Smooth muscle cell (in vitro differentiated cells): ENCODE results near the gene NFIA. TPM values are rescaled to one million over a fixed set of nuclear protein-coding genes. Genes with fewer than 3 reads are reported as not detected.

Source experiments
- DNase-seq: peaks from one replicate; lab custom pipeline; 2025; ENCODE audit not compliant: unreplicated experiment; lab: John Stamatoyannopoulos, UW
- H2AFZ ChIP-seq: fragments of 200-600 bp; sonication (generic); 2 replicates; pipeline ENCODE4 v1.6.0; 2016; ENCODE audit warnings: antibody characterized with exemption, low read depth, mild to moderate bottlenecking
- H3F3A ChIP-seq: fragments of 200-600 bp; sonication (generic); 2 replicates; pipeline ENCODE4 v1.6.0; 2017; ENCODE audit warnings: antibody characterized with exemption, low read depth
- H3K27ac ChIP-seq: fragments of 200-600 bp; sonication (generic); 2 replicates; pipeline ENCODE4 v1.5.1; 2016; ENCODE audit warnings: low read depth, mild to moderate bottlenecking
- H3K27me3 ChIP-seq: fragments of 200-600 bp; sonication (generic); 2 replicates; pipeline ENCODE4 v1.6.1; 2016; ENCODE audit warnings: low read depth, mild to moderate bottlenecking
- H3K36me3 ChIP-seq: fragments of 200-600 bp; sonication (generic); 2 replicates; pipeline ENCODE4 v1.5.1; 2016; ENCODE audit warnings: low read depth
- H3K4me1 ChIP-seq: fragments of 200-600 bp; sonication (generic); 2 replicates; pipeline ENCODE4 v1.5.1; 2016; ENCODE audit warnings: low read depth
- H3K4me2 ChIP-seq: fragments of 200-600 bp; sonication (generic); 2 replicates; pipeline ENCODE4 v1.6.0; 2016; ENCODE audit warnings: mild to moderate bottlenecking
- H3K4me3 ChIP-seq: fragments of 200-600 bp; sonication (generic); 2 replicates; pipeline ENCODE4 v1.5.1; 2016; ENCODE audit warnings: mild to moderate bottlenecking
- H3K79me2 ChIP-seq: fragments of 200-600 bp; sonication (generic); 2 replicates; pipeline ENCODE4 v1.6.0; 2016; ENCODE audit warnings: low read depth, mild to moderate bottlenecking
- H3K9ac ChIP-seq: fragments of 200-600 bp; sonication (generic); 2 replicates; pipeline ENCODE4 v1.6.0; 2016; ENCODE audit warnings: low read depth
- H3K9me3 ChIP-seq: fragments of 200-600 bp; sonication (generic); replicated peaks from 2 replicates; pipeline ENCODE4 v1.5.1; 2016; ENCODE audit warnings: low read depth
- H4K20me1 ChIP-seq: fragments of 200-600 bp; sonication (generic); 2 replicates; pipeline ENCODE4 v1.6.0; 2016; ENCODE audit warnings: low read depth
- WGBS: methylation state at CpG from one replicate; pipeline ENCODE4 v1.1.7; 2016; ENCODE audit warnings: low lambda C conversion rate; 5-methylcytosine and 5-hydroxymethylcytosine counted together
- polyA plus RNA-seq: library from polyadenylated mRNA; unstranded; fragments of >200 nt; fragmentation: Nextera tagmentation; extraction: Ambion mirVana; gene quantifications from 2 replicates; pipeline ENCODE4 v1.2.1, GENCODE V29; 2016
- total RNA-seq: library from RNA; depleted of rRNA; stranded (reverse); fragments of >200 nt; gene quantifications from 2 replicates; pipeline ENCODE4 v1.2.3, GENCODE V29; 2014
- TF ChIP-seq, protein P1 (sequence below): fragments of 200-600 bp; sonication (generic); IDR thresholded peaks from 2 replicates; pipeline ENCODE4 v1.5.1; 2017; ENCODE audit warnings: borderline replicate concordance, mild to moderate bottlenecking, antibody characterized with exemption; ENCODE audit not compliant: insufficient read depth, poor library complexity, severe bottlenecking

NFIA gene
- total and polyA plus RNA-seq, 2 experiments from 2014 or later, result 5.0 to 6.2 TPM

DNA sequence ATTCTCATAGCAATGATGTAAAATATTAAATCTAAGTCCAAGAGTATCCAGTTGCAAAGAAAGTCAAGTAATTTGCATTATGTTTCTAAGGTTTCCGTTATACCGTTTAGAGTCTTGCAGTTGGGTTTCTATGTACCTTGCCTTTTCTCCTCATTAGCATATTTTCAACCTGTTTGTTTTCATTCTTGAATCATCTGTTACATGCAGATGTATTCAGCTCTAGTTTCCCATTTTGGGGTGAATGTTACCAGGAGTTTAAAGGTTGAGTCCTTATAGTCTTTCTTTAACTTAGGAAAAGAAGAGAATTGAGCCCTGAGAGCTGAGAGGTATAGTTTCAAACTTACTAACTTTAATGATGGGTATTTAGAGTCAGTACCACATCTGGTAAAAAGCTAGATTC lies 139.9 kb downstream of the NFIA start:
- Histone ChIP-seq H3K4me3 (no peak overlapping the region), H3K9ac (no peak overlapping the region), H4K20me1 (no peaks in the 10 kb centered on the region), H3K27me3 (no peaks in the 10 kb centered on the region), H2AFZ (no peak overlapping the region), H3K9me3 (no peaks in the 10 kb centered on the region), H3F3A (no peaks in the 10 kb centered on the region), H3K27ac (no peak overlapping the region), H3K79me2 (no peaks in the 10 kb centered on the region), H3K4me2 (no peak overlapping the region), H3K4me1 (no peaks in the 10 kb centered on the region), H3K36me3 (no peaks in the 10 kb centered on the region)
- TF ChIP-seq, protein P1, sequence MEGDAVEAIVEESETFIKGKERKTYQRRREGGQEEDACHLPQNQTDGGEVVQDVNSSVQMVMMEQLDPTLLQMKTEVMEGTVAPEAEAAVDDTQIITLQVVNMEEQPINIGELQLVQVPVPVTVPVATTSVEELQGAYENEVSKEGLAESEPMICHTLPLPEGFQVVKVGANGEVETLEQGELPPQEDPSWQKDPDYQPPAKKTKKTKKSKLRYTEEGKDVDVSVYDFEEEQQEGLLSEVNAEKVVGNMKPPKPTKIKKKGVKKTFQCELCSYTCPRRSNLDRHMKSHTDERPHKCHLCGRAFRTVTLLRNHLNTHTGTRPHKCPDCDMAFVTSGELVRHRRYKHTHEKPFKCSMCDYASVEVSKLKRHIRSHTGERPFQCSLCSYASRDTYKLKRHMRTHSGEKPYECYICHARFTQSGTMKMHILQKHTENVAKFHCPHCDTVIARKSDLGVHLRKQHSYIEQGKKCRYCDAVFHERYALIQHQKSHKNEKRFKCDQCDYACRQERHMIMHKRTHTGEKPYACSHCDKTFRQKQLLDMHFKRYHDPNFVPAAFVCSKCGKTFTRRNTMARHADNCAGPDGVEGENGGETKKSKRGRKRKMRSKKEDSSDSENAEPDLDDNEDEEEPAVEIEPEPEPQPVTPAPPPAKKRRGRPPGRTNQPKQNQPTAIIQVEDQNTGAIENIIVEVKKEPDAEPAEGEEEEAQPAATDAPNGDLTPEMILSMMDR, result no peak
- no peak for DNase-seq
- 91% methylated on average over 2 of the region's 2 CpGs for WGBS

DNA sequence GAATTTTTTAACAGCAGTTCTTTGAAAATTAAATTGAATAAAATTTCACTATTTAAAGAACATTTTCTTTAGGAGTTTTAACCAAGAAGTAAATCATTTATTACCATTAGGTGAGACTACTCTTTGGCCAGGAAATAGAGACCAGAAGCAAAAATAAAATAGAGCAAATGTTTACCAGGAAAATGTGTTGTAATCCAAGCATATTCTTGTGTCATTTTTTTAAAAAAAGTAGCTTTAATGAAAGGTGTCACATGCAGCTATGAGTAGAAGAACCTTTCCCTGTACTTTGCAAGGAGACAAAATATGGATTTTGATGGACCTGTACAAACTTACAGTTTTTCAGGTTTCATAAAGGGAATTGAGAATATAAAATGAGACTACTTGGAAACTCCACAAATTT lies 140.8 kb downstream of the NFIA start:
- no peak overlapping the region for H3K4me3 ChIP-seq

DNA sequence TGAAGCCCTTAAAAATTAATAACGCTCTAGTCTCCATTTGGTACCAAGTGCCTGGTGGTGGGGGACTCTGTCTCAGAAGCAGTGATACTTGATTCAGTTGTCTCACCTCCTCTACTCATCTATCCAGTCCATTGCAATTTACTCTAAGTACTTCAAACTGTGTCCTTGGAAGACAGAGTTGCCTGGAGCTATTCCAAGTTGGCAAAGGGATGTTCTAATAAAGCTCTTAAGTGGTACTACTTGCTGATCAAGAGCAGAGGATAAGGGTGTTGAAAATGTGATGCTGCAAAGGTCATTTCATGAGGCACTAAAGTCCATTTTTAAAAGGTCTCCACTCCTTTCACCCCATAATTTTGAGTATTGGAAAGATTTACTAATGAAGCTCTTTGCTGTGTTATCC lies 142.2 kb downstream of the NFIA start:
- Histone ChIP-seq H3K27me3 (no peaks in the 10 kb centered on the region), H3K79me2 (no peaks in the 10 kb centered on the region), H3K36me3 (no peaks in the 10 kb centered on the region), H3K4me3 (no peak overlapping the region), H3K4me1 (no peaks in the 10 kb centered on the region), H2AFZ (no peak overlapping the region), H4K20me1 (no peaks in the 10 kb centered on the region), H3K4me2 (no peak overlapping the region), H3K9me3 (no peaks in the 10 kb centered on the region), H3K27ac (no peak overlapping the region), H3K9ac (no peak overlapping the region), H3F3A (no peaks in the 10 kb centered on the region)
- DNase-seq, result no peak
- 100% methylated on average over 1 of the region's 1 CpG for WGBS
- TF ChIP-seq, protein P1, result no peak

More for the DNA sequence above, 140.8 kb downstream of the NFIA start:
- no peaks in the 10 kb centered on the region for H3F3A ChIP-seq
- no peak overlapping the region for H3K9ac ChIP-seq
- no peak overlapping the region for H3K27ac ChIP-seq
- DNase-seq, result no peak
- H3K79me2 ChIP-seq, result no peaks in the 10 kb centered on the region
- no peaks in the 10 kb centered on the region for H3K27me3 ChIP-seq
- H3K4me2 ChIP-seq, result no peak overlapping the region
- no peaks in the 10 kb centered on the region for H3K36me3 ChIP-seq
- H3K9me3 ChIP-seq, result no peaks in the 10 kb centered on the region
- no peaks in the 10 kb centered on the region for H3K4me1 ChIP-seq
- TF ChIP-seq, protein P1, result no peak
- H4K20me1 ChIP-seq, result no peaks in the 10 kb centered on the region
- H2AFZ ChIP-seq, result no peak overlapping the region

DNA sequence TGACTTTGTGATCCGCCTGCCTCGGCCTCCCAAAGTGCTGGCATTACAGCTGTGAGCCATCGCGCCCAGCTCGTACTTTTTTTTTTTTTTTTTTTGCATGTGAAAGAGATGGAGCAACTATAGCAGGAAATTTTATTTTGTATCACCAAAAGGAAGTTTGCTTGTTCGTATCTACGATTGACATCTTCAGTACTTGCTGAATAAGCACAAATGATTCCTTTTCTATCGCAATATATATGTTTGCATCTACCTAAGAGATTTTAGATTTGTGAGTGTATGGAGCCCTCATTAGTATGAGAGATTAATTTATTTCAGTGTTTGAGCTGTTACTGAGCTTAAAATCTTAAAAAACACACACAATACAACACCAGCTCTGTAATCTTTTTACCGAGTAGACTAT lies 143.1 kb downstream of the NFIA start:
- no peak overlapping the region for H3K4me2 ChIP-seq
- no peak overlapping the region for H3K27ac ChIP-seq
- H3K9ac ChIP-seq, result no peak overlapping the region
- 99% methylated on average over 9 of the region's 9 CpGs for WGBS
- H2AFZ ChIP-seq, result no peak overlapping the region
- H3F3A ChIP-seq, result no peaks in the 10 kb centered on the region
- TF ChIP-seq, protein P1, result no peak
- H3K27me3 ChIP-seq, result no peaks in the 10 kb centered on the region
- H3K9me3 ChIP-seq, result no peaks in the 10 kb centered on the region
- no peaks in the 10 kb centered on the region for H3K4me1 ChIP-seq
- no peak for DNase-seq
- H4K20me1 ChIP-seq, result no peaks in the 10 kb centered on the region
- no peak overlapping the region for H3K4me3 ChIP-seq
- H3K36me3 ChIP-seq, result no peaks in the 10 kb centered on the region
- H3K79me2 ChIP-seq, result no peaks in the 10 kb centered on the region
